HepG2 (cell line): Measurements from ENCODE around the gene ICAM5. TPM values are rescaled to one million over a fixed set of nuclear protein-coding genes. Genes with fewer than 3 reads are reported as not detected.
A peak's percentile ranks its signal among the peaks of the same experiment; 100 is the strongest.

Experiments used
- ATAC-seq: fragments of 200-7000 bp; cut with Tn5 transposase; 3 replicates; pipeline ENCODE4 v1.9.1; 2020; ENCODE audit warnings: mild to moderate bottlenecking, moderate library complexity
- BruUV-seq: library from RNA; stranded (reverse); fragments of 400-500 nt; replicated peaks from 2 replicates; lab custom pipeline; 2021; lab: Mats Ljungman, UMichigan
- CTCF ChIA-PET: fragments of 300-600 bp; formaldehyde crosslinking; extraction: SDS; loops from one replicate; lab custom pipeline; 2021; ENCODE audit warnings: low total read pairs, inconsistent platforms, low intra/inter-chr PET ratio; lab: Yijun Ruan, JAX
- POLR2A ChIA-PET: fragments of 350-600 bp; sonication (Branson Sonifier 250); formaldehyde crosslinking; loops from one replicate; lab custom pipeline; 2020; ENCODE audit warnings: antibody characterized with exemption, inconsistent platforms; lab: Yijun Ruan, JAX
- DNase-seq: peaks from one replicate; pipeline ENCODE4 v3.0.0-alpha.2; 2015; ENCODE audit warnings: low spot score
- FAIRE-seq: peaks from 3 replicates; lab custom pipeline; 2011; peaks lifted over from hg19 to GRCh38; lab: Jason Lieb, UNC
- H2AFZ ChIP-seq: one replicate; pipeline ENCODE4 v1.6.1; 2011; ENCODE audit warnings: low read length, inconsistent platforms
- H3K27ac ChIP-seq: fragments of 300-600 bp; 3 replicates; pipeline ENCODE4 v1.8.0; 2011; ENCODE audit warnings: mixed run types, mild to moderate bottlenecking, mixed read lengths, low read length, inconsistent platforms; ENCODE audit not compliant: insufficient read depth; ENCODE audit errors: extremely low read length
- H3K27me3 ChIP-seq, 2 experiments: fragments of 200-600 bp in 1 of 2; 2 replicates in 1 of 2; 3 replicates in 1 of 2; pipeline versions ENCODE4 v1.6.0 to v1.8.0; 2011; ENCODE audit warnings: low read length in 2 of 2, mild to moderate bottlenecking in 2 of 2, moderate library complexity in 2 of 2, inconsistent platforms in 1 of 2; ENCODE audit not compliant: insufficient read depth in 2 of 2, control insufficient read depth in 1 of 2
- H3K36me3 ChIP-seq, 2 experiments: fragments of 200-600 bp in 1 of 2; replicated peaks in 1 of 2; 2 replicates in 1 of 2; 3 replicates in 1 of 2; pipeline versions ENCODE4 v1.5.1 to v1.8.0; 2011; ENCODE audit warnings: low read length in 2 of 2, inconsistent platforms in 1 of 2; ENCODE audit not compliant: insufficient read depth in 2 of 2, control insufficient read depth in 1 of 2
- H3K4me1 ChIP-seq: 2 replicates; pipeline ENCODE4 v1.5.1; 2012; ENCODE audit warnings: low read length, inconsistent platforms; ENCODE audit not compliant: insufficient read depth
- H3K4me2 ChIP-seq: 2 replicates; pipeline ENCODE4 v1.6.0; 2011; ENCODE audit warnings: low read depth, low read length, inconsistent platforms
- H3K4me3 ChIP-seq, 3 experiments: fragments of 200-600 bp in 1 of 3; sonication (generic), shearing (Covaris generic) in 1 of 3; replicated peaks in 1 of 3; 2 replicates each; pipeline ENCODE4 v1.5.1; 2011 to 2016; ENCODE audit warnings: low read length in 3 of 3, inconsistent platforms in 2 of 3, low read depth in 2 of 3, mild to moderate bottlenecking in 2 of 3, control low read depth in 1 of 3, mixed read lengths in 1 of 3; ENCODE audit not compliant: insufficient read depth in 1 of 3
- H3K79me2 ChIP-seq: one replicate; pipeline ENCODE4 v1.6.1; 2011; ENCODE audit warnings: low read length, inconsistent platforms; ENCODE audit not compliant: insufficient read depth
- H3K9ac ChIP-seq: 2 replicates; pipeline ENCODE4 v1.6.0; 2011; ENCODE audit warnings: mild to moderate bottlenecking, low read depth, low read length, inconsistent platforms; ENCODE audit not compliant: insufficient read depth
- H3K9me3 ChIP-seq: 2 replicates; pipeline ENCODE4 v1.5.1; 2012; ENCODE audit warnings: mild to moderate bottlenecking, low read length
- H4K20me1 ChIP-seq: 2 replicates; pipeline ENCODE4 v1.6.0; 2011; ENCODE audit warnings: inconsistent platforms, mild to moderate bottlenecking, low read length, moderate library complexity; ENCODE audit not compliant: insufficient read depth
- FIP1L1 ChIP-seq: fragments of 200-400 bp; formaldehyde crosslinking; IDR thresholded peaks from 2 replicates; pipeline ENCODE4 v1.6.1; 2018; ENCODE audit warnings: low read depth, mild to moderate bottlenecking, low read length, moderate library complexity, borderline replicate concordance; ENCODE audit not compliant: insufficient read depth
- FOXA3 ChIP-seq: IDR thresholded peaks from 2 replicates; pipeline ENCODE4 v1.6.1; 2016; ENCODE audit warnings: missing genetic modification reagents, missing compliant biosample characterization
- GTF2F1 ChIP-seq: fragments of 150-350 bp; IDR thresholded peaks from 2 replicates; pipeline ENCODE4 v1.6.1; 2014; ENCODE audit warnings: low read length
- HNF4G ChIP-seq, 2 experiments: sonication (generic) in 1 of 2; formaldehyde crosslinking in 1 of 2; IDR thresholded peaks; 2 replicates each; pipeline versions ENCODE4 v1.4.0 to v1.6.1; 2011 to 2020; ENCODE audit warnings: borderline replicate concordance in 2 of 2, low read depth in 2 of 2, mild to moderate bottlenecking in 2 of 2, low read length in 1 of 2, missing genetic modification reagents in 1 of 2, moderate library complexity in 1 of 2
- SRY ChIP-seq: sonication (generic); formaldehyde crosslinking; IDR thresholded peaks from 2 replicates; pipeline ENCODE4 v1.8.0; 2022; ENCODE audit warnings: mild to moderate bottlenecking, missing genetic modification reagents
- TP53 ChIP-seq: sonication (generic); formaldehyde crosslinking; conservative IDR thresholded peaks from 2 replicates; pipeline ENCODE4 v1.4.0; 2020; ENCODE audit warnings: missing genetic modification reagents
- ZNF180 ChIP-seq: sonication (generic); formaldehyde crosslinking; IDR thresholded peaks from 2 replicates; pipeline ENCODE4 v1.4.0; 2020; ENCODE audit warnings: low read depth, missing genetic modification reagents, borderline replicate concordance
- ZNF282 ChIP-seq: fragments of 450-650 bp; IDR thresholded peaks from 2 replicates; pipeline ENCODE4 v1.6.1; 2018; ENCODE audit not compliant: partially characterized antibody
- ZNF614 ChIP-seq: IDR thresholded peaks from 2 replicates; pipeline ENCODE4 v1.6.1; 2018; ENCODE audit warnings: missing biosample characterization, missing genetic modification reagents, inconsistent platforms, borderline replicate concordance
- ZNF629 ChIP-seq: sonication (generic); formaldehyde crosslinking; conservative IDR thresholded peaks from 2 replicates; pipeline ENCODE4 v1.5.0; 2020; ENCODE audit warnings: missing genetic modification reagents
- ZNF773 ChIP-seq: sonication (generic); formaldehyde crosslinking; IDR thresholded peaks from 2 replicates; pipeline ENCODE4 v1.4.0; 2020; ENCODE audit warnings: missing genetic modification reagents, borderline replicate concordance
- ZNF782 ChIP-seq: sonication (generic); formaldehyde crosslinking; IDR thresholded peaks from 2 replicates; pipeline ENCODE4 v1.4.0; 2020; ENCODE audit warnings: missing genetic modification reagents, mild to moderate bottlenecking, borderline replicate concordance
- WGBS: methylation state at CpG from one replicate; pipeline ENCODE4 v1.1.6; 2017; ENCODE audit warnings: low lambda C conversion rate; 5-methylcytosine and 5-hydroxymethylcytosine counted together
- in situ Hi-C: cut with HindIII; loops from 2 replicates; pipeline ENCODE4 v1.10.0; 2017; ENCODE audit warnings: low pct_unique_long_range_greater_than_20kb; ENCODE audit not compliant: extremely low pct_ligation_motif_present
- intact Hi-C: fragments of 100-400 bp; cut with micrococcal nuclease; formaldehyde crosslinking; loops from one replicate; pipeline ENCODE4 v1.10.0; 2022; ENCODE audit not compliant: unreplicated experiment
- polyA plus RNA-seq, 8 experiments: library from polyadenylated mRNA; depleted of rRNA in 3 of 8; stranded (reverse) in 7 of 8; unstranded in 1 of 8; fragments of >200 nt; fragmentation: Illumina TruSeq in 4 of 8; extraction: Trizol in 4 of 8; gene quantifications; 2 replicates each; pipeline versions ENCODE4 v1.2.1 to v1.2.3, GENCODE V29; 2011 to 2016; ENCODE audit warnings: low read depth in 4 of 8, missing spikeins in 1 of 8, mixed read lengths in 1 of 8; ENCODE audit not compliant: insufficient read depth in 1 of 8
- total RNA-seq, 5 experiments: library from RNA; depleted of rRNA; stranded (reverse); fragments of >200 nt; fragmentation: Illumina TruSeq; extraction: Trizol; gene quantifications; 2 replicates each; pipeline ENCODE4 v1.2.3, GENCODE V29; 2016; ENCODE audit warnings: low read depth in 1 of 5
- TF ChIP-seq, protein P1 (sequence below): sonication (generic); formaldehyde crosslinking; IDR thresholded peaks from 2 replicates; pipeline ENCODE4 v1.4.0; 2020; ENCODE audit warnings: mild to moderate bottlenecking, low read depth, missing genetic modification reagents
- TF ChIP-seq, protein P2 (sequence below): sonication (generic); formaldehyde crosslinking; IDR thresholded peaks from 2 replicates; pipeline ENCODE4 v1.8.0; 2022; ENCODE audit warnings: missing genetic modification reagents, mild to moderate bottlenecking, inconsistent platforms, borderline replicate concordance
- TF ChIP-seq, protein P3 (sequence below): IDR thresholded peaks from 2 replicates; pipeline ENCODE4 v1.6.1; 2016; ENCODE audit warnings: control low read depth

Gene ICAM5
- total and polyA plus RNA-seq, 2 of the 13 experiments (the other 11 are each of a cell fraction or from before 2014, with no cell fraction given), result 0.46 to 1.6 TPM

DNA sequence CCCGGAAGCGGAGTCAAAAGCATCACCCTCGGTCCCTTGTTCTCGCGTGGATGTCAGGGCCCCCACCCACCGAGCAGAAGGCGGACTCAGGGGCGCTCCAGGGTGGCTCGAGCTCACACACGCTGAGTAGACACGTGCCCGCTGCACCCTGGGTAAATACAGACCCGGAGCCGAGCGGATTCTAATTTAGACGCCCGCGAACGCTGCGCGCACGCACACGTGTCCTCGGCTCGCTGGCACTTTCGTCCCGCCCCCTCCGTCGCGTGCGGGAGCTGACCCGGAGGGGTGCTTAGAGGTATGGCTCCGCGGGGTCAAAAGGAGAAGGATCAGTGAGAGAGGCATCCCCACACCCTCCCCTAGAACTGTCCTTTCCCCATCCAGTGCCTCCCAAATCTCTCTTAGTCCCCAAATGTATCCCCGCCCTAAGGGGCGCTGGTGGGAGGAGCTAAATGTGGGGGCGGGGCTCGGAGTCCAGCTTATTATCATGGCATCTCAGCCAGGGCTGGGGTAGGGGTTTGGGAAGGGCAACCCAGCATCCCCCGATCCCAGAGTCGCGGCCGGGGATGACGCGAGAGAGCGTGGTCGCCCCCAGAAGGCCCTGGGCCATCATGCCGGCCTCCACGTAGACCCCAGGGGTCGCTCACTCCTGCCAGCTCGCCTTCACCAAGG, 451 bp upstream of the ICAM5 start:
- no TSS peak for BruUV-seq
- peak overlapping the region; percentile 97 for H3K4me2 ChIP-seq
- peak overlapping the region; percentile 34; the same call in 1 of the 2 replicates for H3K9ac ChIP-seq
- ChIA-PET CTCF (no interaction called here), POLR2A (interaction anchor here (0.9 to 7.3 kb wide), 11 partner anchors 10 to 183 kb away, joined by 3 to 149 read pairs (median 5); partner anchors contain the start of genes ICAM1, PPAN, RAVER1 and TYK2)
- WGBS, result 0% methylated on average over 6 of the region's 50 CpGs
- 0 out of 2 replicates have a peak, but pooled peaks cover 6% of the 10 kb centered on the region for H4K20me1 ChIP-seq
- in situ Hi-C loops (no loop called here), intact Hi-C loops (no loop called here)
- no peak overlapping the region for H3K27ac ChIP-seq
- peaks cover 70% of the 10 kb centered on the region for H3K4me1 ChIP-seq
- H2AFZ ChIP-seq, result no peak overlapping the region
- H3K9me3 ChIP-seq, result no peaks in the 10 kb centered on the region
- H3K36me3 ChIP-seq, result peaks cover 8 to 12% of the 10 kb centered on the region in 2 experiments
- peak overlapping the region; percentile 24 to 79 (median 52); a peak in 4 of 6 replicates for H3K4me3 ChIP-seq
- FAIRE-seq (no peak), DNase-seq (peak; percentile 53), ATAC-seq (peak; percentile 6)
- H3K79me2 ChIP-seq, result no peaks in the 10 kb centered on the region
- peaks cover 0 to 20% of the 10 kb centered on the region in 2 experiments; a peak in 3 of 5 replicates for H3K27me3 ChIP-seq
- no peak for TF ChIP-seq HNF4G (IDR thresholded peaks at IDR 0.05; ENCODE audit: borderline replicate concordance, low read depth, low read length)
- TF ChIP-seq HNF4G (CRISPR knock-in tag; IDR thresholded peaks at IDR 0.05; ENCODE audit: borderline replicate concordance, low read depth), result no peak
- no peak for TF ChIP-seq TP53
- no peak; the same call in 1 of the 2 replicates for TF ChIP-seq ZNF782 (CRISPR knock-in tag)
- TF ChIP-seq SRY (CRISPR knock-in tag), result 0 out of 2 replicates have a peak, but pooled peaks have one; percentile 37
- no peak for TF ChIP-seq FIP1L1
- no peak for TF ChIP-seq ZNF180
- TF ChIP-seq, protein P1, sequence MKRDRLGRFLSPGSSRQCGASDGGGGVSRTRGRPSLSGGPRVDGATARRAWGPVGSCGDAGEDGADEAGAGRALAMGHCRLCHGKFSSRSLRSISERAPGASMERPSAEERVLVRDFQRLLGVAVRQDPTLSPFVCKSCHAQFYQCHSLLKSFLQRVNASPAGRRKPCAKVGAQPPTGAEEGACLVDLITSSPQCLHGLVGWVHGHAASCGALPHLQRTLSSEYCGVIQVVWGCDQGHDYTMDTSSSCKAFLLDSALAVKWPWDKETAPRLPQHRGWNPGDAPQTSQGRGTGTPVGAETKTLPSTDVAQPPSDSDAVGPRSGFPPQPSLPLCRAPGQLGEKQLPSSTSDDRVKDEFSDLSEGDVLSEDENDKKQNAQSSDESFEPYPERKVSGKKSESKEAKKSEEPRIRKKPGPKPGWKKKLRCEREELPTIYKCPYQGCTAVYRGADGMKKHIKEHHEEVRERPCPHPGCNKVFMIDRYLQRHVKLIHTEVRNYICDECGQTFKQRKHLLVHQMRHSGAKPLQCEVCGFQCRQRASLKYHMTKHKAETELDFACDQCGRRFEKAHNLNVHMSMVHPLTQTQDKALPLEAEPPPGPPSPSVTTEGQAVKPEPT (CRISPR knock-in tag), result no peak
- no peak for TF ChIP-seq ZNF629 (CRISPR knock-in tag)
- no peak for TF ChIP-seq ZNF614 (CRISPR knock-in tag)
- TF ChIP-seq, protein P2, sequence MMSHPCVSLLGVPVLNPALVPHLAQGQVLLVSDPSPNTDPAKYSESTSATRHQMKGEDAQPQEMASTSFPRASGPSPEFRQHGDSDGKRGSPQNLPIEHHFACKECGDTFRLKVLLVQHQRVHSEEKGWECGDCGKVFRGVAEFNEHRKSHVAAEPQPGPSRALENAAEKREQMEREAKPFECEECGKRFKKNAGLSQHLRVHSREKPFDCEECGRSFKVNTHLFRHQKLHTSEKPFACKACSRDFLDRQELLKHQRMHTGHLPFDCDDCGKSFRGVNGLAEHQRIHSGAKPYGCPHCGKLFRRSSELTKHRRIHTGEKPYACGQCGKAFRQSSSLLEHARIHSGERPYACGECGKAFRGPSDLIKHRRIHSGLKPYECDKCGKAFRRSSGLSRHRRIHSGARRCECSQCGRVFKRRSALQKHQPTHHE (CRISPR knock-in tag), result no peak
- TF ChIP-seq ZNF282, result no peak
- TF ChIP-seq, protein P3, sequence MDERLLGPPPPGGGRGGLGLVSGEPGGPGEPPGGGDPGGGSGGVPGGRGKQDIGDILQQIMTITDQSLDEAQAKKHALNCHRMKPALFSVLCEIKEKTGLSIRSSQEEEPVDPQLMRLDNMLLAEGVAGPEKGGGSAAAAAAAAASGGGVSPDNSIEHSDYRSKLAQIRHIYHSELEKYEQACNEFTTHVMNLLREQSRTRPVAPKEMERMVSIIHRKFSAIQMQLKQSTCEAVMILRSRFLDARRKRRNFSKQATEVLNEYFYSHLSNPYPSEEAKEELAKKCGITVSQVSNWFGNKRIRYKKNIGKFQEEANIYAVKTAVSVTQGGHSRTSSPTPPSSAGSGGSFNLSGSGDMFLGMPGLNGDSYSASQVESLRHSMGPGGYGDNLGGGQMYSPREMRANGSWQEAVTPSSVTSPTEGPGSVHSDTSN (CRISPR knock-in tag), result no peak
- no peak for TF ChIP-seq FOXA3 (CRISPR knock-in tag)
- no peak for TF ChIP-seq GTF2F1
- no peak for TF ChIP-seq ZNF773 (CRISPR knock-in tag)
